ENCODE data around the gene SPAAR.

SPAAR gene

DNA sequence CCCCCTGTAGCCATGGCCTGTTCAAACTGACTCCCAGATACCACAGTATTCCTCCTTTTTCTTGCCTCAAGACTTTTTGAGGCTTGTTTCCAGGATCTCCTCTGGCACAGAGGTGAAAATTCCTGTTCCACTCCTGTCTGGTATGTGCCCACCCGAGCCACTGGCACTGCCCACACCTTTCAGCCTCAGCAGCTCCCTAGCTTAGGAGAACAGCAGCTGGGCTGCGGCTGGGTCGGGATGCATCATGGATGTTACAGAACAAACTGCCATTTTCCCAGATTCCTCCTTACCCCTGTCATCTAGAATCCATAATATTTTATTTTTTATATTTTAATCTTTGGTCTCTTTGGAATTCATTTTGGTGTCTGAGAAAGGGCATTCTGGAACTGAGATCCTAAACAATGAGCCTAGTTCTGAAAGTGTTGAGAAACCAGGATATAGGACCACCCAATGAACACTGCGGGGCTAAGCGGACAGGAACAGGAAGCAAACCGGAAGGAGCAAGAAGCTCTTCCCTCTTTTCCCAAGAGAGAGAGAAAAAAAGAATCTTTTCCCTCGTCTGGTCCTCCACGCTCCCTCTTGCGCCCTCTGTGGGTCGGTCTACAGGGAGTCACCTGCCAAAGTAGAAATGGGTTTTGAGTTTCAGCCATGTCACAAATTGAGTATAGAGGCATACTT is 36.2 kb downstream of the SPAAR start:
- peak overlapping the region; percentile 39 for H3K4me3 Mint-ChIP-seq
- peaks cover 68% of the 10 kb centered on the region for H3K4me1 Mint-ChIP-seq
- H3K27me3 Mint-ChIP-seq, result no peaks in the 10 kb centered on the region
- peak overlapping the region; percentile 21 for H3K27ac Mint-ChIP-seq
- no peaks in the 10 kb centered on the region for H3K36me3 Mint-ChIP-seq
- H3K9me3 Mint-ChIP-seq, result no peaks in the 10 kb centered on the region

DNA sequence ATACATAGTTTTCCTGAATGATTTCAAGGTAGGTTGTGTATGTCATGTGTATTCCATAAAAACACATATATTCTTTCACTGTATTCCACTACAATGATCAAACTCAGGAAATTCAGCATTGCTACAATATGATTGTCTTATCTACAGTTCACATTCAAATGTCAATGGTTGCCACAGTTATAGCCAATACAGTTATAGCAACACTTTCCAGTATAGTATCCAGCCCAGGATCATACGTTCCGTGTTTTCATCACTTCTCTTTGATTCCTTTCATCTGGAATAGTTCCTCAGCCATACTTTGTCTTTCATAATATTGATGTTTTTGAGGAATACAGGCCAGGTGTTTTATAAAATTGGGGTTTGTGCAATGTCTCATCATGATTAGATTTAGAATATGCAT is 39.2 kb downstream of the SPAAR start:
- Mint-ChIP-seq H3K27me3 (no peaks in the 10 kb centered on the region), H3K9me3 (no peaks in the 10 kb centered on the region), H3K4me1 (peaks cover 40% of the 10 kb centered on the region), H3K36me3 (no peaks in the 10 kb centered on the region), H3K27ac (no peak overlapping the region), H3K4me3 (no peak overlapping the region)

DNA sequence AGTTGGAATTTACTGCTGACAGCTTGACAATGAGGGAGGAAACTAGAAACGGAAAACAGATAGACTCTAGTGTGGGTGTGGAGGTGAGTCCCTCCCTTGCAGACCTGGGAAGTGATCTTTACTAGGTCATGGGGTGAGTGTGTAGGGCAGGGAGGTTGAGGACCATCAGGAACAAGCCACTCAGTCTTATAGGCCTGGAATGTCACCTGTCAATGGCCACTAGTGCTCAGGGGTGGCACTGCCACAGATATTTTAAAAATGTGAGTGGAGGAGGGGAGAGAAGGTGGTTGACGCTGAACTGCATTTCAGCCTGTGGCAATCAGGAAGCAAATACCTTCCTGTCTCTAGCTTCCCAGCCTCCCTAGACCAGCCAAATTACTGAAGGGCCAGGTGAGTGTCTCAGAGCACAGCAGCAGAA is 39.6 kb downstream of the SPAAR start:
- Mint-ChIP-seq H3K27me3 (no peaks in the 10 kb centered on the region), H3K9me3 (no peaks in the 10 kb centered on the region), H3K27ac (no peak overlapping the region), H3K4me1 (peaks cover 35% of the 10 kb centered on the region), H3K4me3 (no peak overlapping the region), H3K36me3 (no peaks in the 10 kb centered on the region)

DNA sequence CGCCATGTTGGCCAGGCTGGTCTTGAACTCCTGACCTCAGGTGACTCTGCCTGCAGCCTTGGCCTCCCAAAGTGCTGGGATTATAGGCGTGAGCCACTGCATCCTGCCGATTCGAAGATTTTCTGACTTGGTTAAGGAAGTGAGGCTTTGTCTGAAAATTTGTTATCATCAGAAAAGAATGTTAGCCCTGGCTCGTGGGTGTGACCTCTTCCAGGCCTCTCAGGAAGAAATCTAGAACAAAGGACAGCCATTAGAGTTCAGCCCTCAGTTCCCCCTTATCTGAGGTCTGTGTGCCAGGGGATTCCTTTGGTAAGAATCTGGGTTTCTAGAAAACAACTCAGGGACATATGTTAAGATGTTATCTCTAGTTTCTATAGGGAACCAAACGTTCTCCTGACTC is 42.4 kb downstream of the SPAAR start:
- H3K27ac Mint-ChIP-seq, result no peak overlapping the region
- H3K4me1 Mint-ChIP-seq, result peaks cover 17% of the 10 kb centered on the region
- no peaks in the 10 kb centered on the region for H3K36me3 Mint-ChIP-seq
- no peaks in the 10 kb centered on the region for H3K9me3 Mint-ChIP-seq
- no peaks in the 10 kb centered on the region for H3K27me3 Mint-ChIP-seq
- no peak overlapping the region for H3K4me3 Mint-ChIP-seq

DNA sequence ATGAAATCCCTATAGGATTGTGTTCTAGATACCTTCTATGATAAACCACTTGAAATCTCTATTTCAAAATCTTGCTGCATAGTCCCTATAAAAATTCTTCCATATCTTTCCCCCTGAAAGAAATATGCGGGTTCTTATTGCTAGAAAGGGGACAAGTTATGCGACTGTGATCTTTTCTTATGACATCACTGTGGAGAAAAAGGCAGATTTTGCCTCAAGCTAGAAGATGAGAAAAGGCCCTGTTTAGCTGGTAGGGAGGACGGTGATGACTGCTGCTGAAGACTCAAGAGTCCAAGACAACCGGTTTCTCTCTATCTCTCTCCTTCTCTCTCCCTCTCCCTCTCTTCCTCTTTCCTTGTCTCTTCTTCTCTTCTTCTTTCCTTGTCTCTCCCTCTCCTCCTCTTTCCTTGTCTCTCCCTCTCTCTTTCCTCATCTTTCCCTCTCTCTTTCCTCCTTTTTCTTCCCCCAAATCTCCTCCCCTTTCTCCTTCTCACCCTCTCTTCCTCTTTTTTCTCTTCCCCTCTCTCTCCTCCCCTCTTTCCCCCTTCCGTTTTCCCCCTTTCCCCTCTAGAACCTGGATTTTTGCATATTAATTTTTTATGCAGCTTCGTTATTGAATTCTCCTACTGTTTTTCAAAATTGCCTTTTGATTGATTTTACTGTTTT is 43.4 kb downstream of the SPAAR start:
- H3K27ac Mint-ChIP-seq, result no peak overlapping the region
- no peaks in the 10 kb centered on the region for H3K27me3 Mint-ChIP-seq
- peaks cover 17% of the 10 kb centered on the region for H3K4me1 Mint-ChIP-seq
- H3K4me3 Mint-ChIP-seq, result no peak overlapping the region
- H3K36me3 Mint-ChIP-seq, result no peaks in the 10 kb centered on the region
- H3K9me3 Mint-ChIP-seq, result no peaks in the 10 kb centered on the region

DNA sequence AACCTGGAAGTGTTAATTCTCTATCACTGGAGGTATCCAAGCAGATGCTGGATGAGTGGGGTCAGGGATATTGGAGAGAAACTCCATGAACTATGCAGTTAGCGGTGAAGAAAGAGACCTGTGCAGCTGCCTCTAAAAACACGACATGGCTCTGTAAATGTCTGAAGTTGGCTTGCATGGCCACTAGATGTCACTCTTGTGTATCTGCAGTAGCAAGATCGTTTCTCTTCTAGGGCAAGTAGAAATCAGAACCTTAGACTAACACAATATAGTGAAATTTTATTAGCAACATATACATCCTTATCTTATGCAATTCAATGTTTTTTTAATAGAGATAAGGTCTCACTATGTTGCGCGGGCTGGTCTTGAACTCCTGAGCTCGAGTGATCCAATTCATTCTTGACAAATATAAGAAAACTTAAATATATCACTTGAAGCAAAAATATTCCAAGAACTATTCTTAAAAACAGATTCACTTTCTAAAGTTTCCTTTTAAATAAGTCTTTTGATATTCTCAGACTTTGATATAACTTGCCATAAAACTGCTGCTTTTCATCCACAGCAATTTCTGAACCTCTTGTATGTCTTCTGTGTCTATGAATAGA is 45.8 kb downstream of the SPAAR start:
- H3K4me3 Mint-ChIP-seq, result no peak overlapping the region
- peaks cover 6% of the 10 kb centered on the region for H3K4me1 Mint-ChIP-seq
- H3K27me3 Mint-ChIP-seq, result no peaks in the 10 kb centered on the region
- no peak overlapping the region for H3K27ac Mint-ChIP-seq
- no peaks in the 10 kb centered on the region for H3K9me3 Mint-ChIP-seq
- no peaks in the 10 kb centered on the region for H3K36me3 Mint-ChIP-seq

DNA sequence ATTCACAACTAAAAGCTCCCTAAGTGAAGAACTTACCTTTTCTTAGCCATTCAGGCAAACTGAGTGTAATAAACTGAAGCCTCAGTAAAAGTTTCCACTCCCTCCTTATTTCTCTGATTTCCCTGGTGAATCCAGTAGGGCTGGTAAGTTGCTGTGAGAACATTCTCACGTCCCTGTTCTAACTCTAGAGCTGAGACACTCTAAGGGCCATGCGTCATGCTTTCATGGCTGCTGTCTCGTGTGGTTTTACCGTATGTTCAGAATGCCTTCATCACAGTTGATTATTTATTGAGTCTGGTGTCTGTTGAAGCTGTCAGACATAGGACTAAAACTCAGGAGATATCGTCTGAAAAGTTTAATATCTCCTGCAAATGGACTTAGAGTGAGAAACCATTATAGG is 47.4 kb downstream of the SPAAR start:
- Mint-ChIP-seq H3K27me3 (no peaks in the 10 kb centered on the region), H3K36me3 (no peaks in the 10 kb centered on the region), H3K27ac (no peak overlapping the region), H3K9me3 (no peaks in the 10 kb centered on the region), H3K4me1 (peaks cover 6% of the 10 kb centered on the region), H3K4me3 (no peak overlapping the region)

DNA sequence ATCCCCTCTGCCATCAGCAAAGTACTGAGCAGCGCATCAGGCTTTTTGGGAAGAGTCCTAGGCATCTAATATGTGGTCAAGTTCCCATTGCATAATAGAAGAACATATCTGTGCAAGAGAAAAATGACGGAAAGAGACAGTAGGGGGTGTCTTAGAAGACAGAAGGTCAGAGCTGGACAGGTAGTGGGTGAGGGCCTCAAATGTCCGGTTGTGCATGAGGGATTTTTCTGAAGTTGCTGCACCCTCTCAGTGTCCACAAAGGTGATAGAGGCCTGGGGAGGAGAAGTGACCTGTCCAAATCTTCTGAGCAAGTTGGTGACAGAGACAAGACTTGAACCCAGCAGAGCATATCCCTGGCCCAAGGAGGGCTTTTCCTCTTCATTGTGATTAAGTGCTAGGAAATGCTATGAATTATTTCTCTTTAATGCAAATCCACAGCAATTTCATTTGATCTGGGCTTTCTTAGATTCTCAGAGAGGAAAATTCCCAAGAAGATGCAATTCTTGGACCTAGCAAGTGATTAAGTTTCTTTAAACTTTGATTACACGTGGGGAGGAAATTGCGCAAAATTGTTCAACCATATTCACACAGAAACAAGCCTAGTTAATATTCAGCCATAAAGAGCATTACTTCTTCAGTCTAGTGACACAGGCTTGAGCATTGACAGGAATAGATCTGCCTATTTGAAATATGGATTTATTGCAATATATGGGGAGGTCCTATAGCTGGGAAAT is 49.0 kb downstream of the SPAAR start, which contains the start of gene OR2S2:
OR2S2 (minus strand) TSS at position 51 of the 734 bp plus-strand sequence. CDS start 56 bp downstream, outside the sequence.
- Mint-ChIP-seq H3K27me3 (no peaks in the 10 kb centered on the region), H3K4me1 (peaks cover 6% of the 10 kb centered on the region), H3K27ac (no peak within 1 kb of the TSS), H3K36me3 (no peaks in the 10 kb centered on the region), H3K9me3 (no peaks in the 10 kb centered on the region), H3K4me3 (no peak within 1 kb of the TSS)

DNA sequence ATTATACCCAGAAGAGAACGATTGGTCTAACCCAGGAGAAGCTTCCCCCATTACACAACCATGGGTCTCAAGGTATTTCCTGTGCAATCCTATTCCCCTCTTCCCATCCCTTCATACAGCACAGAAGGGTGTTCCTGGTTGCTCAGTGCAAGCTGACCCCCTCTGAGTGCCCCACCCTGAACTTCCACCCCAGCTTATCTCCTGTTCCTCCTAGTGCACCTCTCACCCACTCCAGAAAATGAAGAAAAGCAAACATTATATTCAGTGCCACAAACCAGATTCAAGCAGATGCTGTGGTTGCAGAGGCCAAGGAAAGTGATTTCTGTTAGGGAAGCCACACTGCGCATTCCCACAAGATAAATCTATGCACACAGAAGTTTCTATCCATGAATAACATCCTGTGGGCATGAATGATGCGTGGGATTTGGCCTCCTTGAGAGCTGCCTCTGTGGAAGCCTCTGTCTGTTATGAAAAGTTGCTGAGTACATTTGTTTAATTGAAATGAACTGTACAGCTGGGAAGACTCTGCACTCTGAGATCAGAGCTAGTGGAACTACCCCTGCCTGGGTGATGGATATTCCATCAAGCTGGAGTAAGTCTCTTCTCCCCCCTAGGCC is 50.9 kb downstream of the SPAAR start:
- no peaks in the 10 kb centered on the region for H3K36me3 Mint-ChIP-seq
- H3K4me1 Mint-ChIP-seq, result no peaks in the 10 kb centered on the region
- no peaks in the 10 kb centered on the region for H3K27me3 Mint-ChIP-seq
- no peak overlapping the region for H3K27ac Mint-ChIP-seq
- H3K9me3 Mint-ChIP-seq, result no peaks in the 10 kb centered on the region
- H3K4me3 Mint-ChIP-seq, result no peak overlapping the region

Measured in activated naive CD4-positive, alpha-beta T cell treated with anti-CD3 and anti-CD28 coated beads, Interleukin-2, amount 50 U/mL, for 24 hours (primary cell).